Cardiac muscle cell (in vitro differentiated cells and primary cell): ENCODE results near the gene ADGRA3. TPM values are rescaled to one million over a fixed set of nuclear protein-coding genes. Genes with fewer than 3 reads are reported as not detected.
A peak's percentile ranks its signal among the peaks of the same experiment; 100 is the strongest.

Source experiments
- DNase-seq, 2 donors: peaks; one replicate each; pipeline versions ENCODE4 v3.0.0 to v3.0.0-alpha.2; 2010 to 2017; ENCODE audit warnings: low read depth in 1 of 2, low spot score in 1 of 2
- H3K27ac ChIP-seq: fragments of 200-600 bp; sonication (generic); 2 replicates; pipeline ENCODE4 v1.5.1; 2016
- H3K27me3 ChIP-seq: fragments of 200-600 bp; sonication (generic); 2 replicates; pipeline ENCODE4 v1.6.0; 2016; ENCODE audit warnings: control low read depth
- H3K36me3 ChIP-seq: fragments of 200-600 bp; sonication (generic); 2 replicates; pipeline ENCODE4 v1.5.1; 2016; ENCODE audit warnings: control low read depth
- H3K4me1 ChIP-seq: fragments of 200-600 bp; sonication (generic); 2 replicates; pipeline ENCODE4 v1.8.1; 2017; ENCODE audit warnings: low read depth, mild to moderate bottlenecking, mixed run types
- H3K4me3 ChIP-seq: fragments of 200-600 bp; sonication (generic); 2 replicates; pipeline ENCODE4 v1.5.1; 2016; ENCODE audit warnings: mild to moderate bottlenecking
- H3K9me3 ChIP-seq: fragments of 200-600 bp; sonication (generic); 2 replicates; pipeline ENCODE4 v1.5.1; 2017; ENCODE audit warnings: low read depth, mild to moderate bottlenecking, control low read depth
- CTCF ChIP-seq: IDR thresholded peaks from 2 replicates; pipeline ENCODE4 v1.5.1; 2012; ENCODE audit warnings: low read depth, mild to moderate bottlenecking, low read length
- polyA plus RNA-seq: library from polyadenylated mRNA; unstranded; fragments of >200 nt; fragmentation: Nextera tagmentation; extraction: Ambion mirVana; gene quantifications from 2 replicates; pipeline ENCODE4 v1.2.1, GENCODE V29; 2016
- total RNA-seq: library from RNA; depleted of rRNA; stranded (reverse); fragments of >200 nt; gene quantifications from 2 replicates; pipeline ENCODE4 v1.2.3, GENCODE V29; 2016

Gene ADGRA3
- total and polyA plus RNA-seq, 2 experiments from 2014 or later, result 29.3 to 41.1 TPM

GRCh38 chr4:22457348-22457747 is 58.5 kb downstream of the ADGRA3 start:
- H3K27ac ChIP-seq, result no peak overlapping the region
- H3K36me3 ChIP-seq, result peaks cover 2% of the 10 kb centered on the region
- no peak for TF ChIP-seq CTCF
- H3K4me3 ChIP-seq, result no peak overlapping the region
- DNase-seq, result no peak
- peaks cover 15% of the 10 kb centered on the region for H3K4me1 ChIP-seq
- H3K27me3 ChIP-seq, result no peaks in the 10 kb centered on the region
- no peaks in the 10 kb centered on the region for H3K9me3 ChIP-seq

- H3K27me3 ChIP-seq, result no peaks in the 10 kb centered on the region
- H3K9me3 ChIP-seq, result no peaks in the 10 kb centered on the region
- DNase-seq, result no peak
- H3K36me3 ChIP-seq, result peaks cover 2% of the 10 kb centered on the region
- peaks cover 15% of the 10 kb centered on the region for H3K4me1 ChIP-seq
- H3K4me3 ChIP-seq, result no peak overlapping the region
- H3K27ac ChIP-seq, result no peak overlapping the region
- no peak for TF ChIP-seq CTCF
Measured at GRCh38 chr4:22456291-22456690, 59.6 kb downstream of the ADGRA3 start.

DNA sequence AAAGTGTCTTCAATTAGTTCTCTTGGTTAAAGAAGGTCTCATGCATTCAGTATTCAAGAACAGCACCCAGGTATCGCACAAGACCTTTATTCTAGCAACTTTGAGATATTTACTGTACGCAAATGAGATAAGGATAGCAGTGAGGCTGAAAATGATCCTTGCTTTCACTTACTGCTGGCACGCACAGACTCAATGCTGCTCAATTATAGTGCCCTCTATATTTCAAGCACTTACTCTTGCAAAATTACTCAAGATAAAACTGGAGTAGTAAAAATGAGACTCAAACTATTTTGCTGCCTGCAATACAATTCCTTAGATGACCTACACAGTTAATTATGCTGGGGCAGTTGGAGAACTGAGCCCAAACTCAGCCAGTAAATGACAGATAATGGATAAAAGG is 60.9 kb downstream of the ADGRA3 start:
- Histone ChIP-seq H3K27me3 (no peaks in the 10 kb centered on the region), H3K4me3 (no peak overlapping the region), H3K4me1 (peaks cover 7% of the 10 kb centered on the region), H3K9me3 (no peaks in the 10 kb centered on the region), H3K36me3 (peaks cover 2% of the 10 kb centered on the region), H3K27ac (peak overlapping the region; percentile 10)
- DNase-seq, result peak in 1 of 2 donors; percentile 39
- no peak for TF ChIP-seq CTCF

DNA sequence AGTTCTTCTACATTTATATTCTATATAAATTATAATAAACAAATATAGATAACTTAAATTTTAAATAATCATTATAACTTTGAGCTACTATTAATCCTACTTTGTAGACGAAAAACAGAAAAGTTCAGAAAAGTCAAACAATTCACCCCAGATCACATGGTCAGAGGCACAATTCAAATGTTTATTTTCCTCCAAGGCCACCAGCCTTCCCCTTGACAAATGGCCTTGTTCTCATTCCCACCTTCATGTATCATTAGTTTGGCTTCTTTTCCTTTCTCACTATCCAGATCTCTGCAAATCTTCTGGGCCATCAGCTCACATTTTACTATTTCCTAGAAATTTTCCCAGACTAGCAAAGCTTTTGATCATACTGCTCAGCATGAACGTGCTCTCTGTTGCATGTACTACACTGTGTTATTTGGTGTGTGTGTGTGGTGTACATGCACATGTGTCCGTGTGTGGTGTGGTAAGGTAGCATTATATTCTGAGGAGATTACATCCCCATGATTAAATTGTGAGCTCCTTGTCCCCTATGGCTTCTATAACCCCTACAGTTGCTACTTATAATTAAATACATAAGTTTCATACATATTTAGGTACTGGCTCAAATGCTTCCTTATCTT is 61.5 kb downstream of the ADGRA3 start:
- no peaks in the 10 kb centered on the region for H3K9me3 ChIP-seq
- no peak overlapping the region for H3K27ac ChIP-seq
- H3K4me3 ChIP-seq, result no peak overlapping the region
- H3K27me3 ChIP-seq, result no peaks in the 10 kb centered on the region
- TF ChIP-seq CTCF, result no peak
- H3K36me3 ChIP-seq, result peaks cover 2% of the 10 kb centered on the region
- H3K4me1 ChIP-seq, result peaks cover 6% of the 10 kb centered on the region
- no peak for DNase-seq

DNA sequence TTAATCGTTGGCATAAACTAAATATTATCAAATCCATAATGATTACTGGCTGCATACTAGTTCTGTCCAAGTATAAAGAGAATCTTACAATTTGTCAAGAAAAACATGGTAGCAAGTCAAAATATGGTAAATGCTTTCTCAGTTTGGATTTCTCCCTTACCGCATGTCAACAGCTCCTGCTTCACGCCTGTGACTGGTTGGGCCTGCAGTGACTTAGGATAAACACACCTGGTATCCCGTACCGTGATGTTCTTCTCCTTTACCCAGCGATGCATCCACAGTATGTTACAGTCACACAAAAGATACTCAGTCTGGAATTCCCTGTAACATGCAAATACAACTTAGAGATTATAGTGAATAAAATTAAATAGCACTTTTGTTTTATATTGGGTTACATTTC is 71.1 kb downstream of the ADGRA3 start:
- TF ChIP-seq CTCF, result no peak
- Histone ChIP-seq H3K27me3 (no peaks in the 10 kb centered on the region), H3K36me3 (peaks cover 39% of the 10 kb centered on the region), H3K4me1 (no peaks in the 10 kb centered on the region), H3K4me3 (no peak overlapping the region), H3K9me3 (no peaks in the 10 kb centered on the region), H3K27ac (no peak overlapping the region)
- DNase-seq, result no peak
